Measurements from ENCODE around the gene SPIN3.

DNA sequence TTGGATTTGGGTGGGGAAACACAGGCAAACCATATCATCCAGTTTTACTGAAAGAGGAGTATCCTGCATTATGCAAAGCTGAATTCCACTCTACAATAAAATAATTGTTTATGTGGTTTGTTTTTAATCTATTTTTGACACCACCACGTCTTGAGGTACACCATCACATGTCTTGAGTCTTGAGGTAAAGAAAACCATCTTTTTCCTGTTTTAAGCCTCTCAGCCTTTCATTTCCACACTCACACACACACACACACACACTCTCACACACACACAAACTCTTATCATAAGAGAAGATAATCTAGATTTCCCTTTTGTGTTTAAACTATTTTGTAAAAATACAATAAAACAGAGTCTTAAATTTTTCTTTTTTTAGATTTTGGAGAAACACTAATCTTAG is 32.0 kb downstream of the SPIN3 start:
- no peak for TF ChIP-seq POLR2AphosphoS5 (IDR thresholded peaks at IDR 0.05)
- TF ChIP-seq, protein P1, sequence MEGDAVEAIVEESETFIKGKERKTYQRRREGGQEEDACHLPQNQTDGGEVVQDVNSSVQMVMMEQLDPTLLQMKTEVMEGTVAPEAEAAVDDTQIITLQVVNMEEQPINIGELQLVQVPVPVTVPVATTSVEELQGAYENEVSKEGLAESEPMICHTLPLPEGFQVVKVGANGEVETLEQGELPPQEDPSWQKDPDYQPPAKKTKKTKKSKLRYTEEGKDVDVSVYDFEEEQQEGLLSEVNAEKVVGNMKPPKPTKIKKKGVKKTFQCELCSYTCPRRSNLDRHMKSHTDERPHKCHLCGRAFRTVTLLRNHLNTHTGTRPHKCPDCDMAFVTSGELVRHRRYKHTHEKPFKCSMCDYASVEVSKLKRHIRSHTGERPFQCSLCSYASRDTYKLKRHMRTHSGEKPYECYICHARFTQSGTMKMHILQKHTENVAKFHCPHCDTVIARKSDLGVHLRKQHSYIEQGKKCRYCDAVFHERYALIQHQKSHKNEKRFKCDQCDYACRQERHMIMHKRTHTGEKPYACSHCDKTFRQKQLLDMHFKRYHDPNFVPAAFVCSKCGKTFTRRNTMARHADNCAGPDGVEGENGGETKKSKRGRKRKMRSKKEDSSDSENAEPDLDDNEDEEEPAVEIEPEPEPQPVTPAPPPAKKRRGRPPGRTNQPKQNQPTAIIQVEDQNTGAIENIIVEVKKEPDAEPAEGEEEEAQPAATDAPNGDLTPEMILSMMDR (IDR thresholded peaks at IDR 0.05), result no peak

All from esophagus muscularis mucosa (tissue), 3 donors.